Lung (tissue), 12 donors: ENCODE measurements around the gene RAMP3. TPM values are rescaled to one million over a fixed set of nuclear protein-coding genes. Genes with fewer than 3 reads are reported as not detected.
A peak's percentile ranks its signal among the peaks of the same experiment; 100 is the strongest.
"Not testable (repeated sequence)": the region's sequence is repeated elsewhere in the genome, so short reads cannot be mapped to it uniquely, and the experiment has no call there.

Experiments
- ATAC-seq: fragments of 200-7000 bp; cut with Tn5 transposase; one replicate; pipeline ENCODE4 v1.9.1; 2020; ENCODE audit warnings: moderate number of reproducible peaks; ENCODE audit not compliant: insufficient read depth, low FRiP score
- DNase-seq, 3 donors: peaks; one replicate each; pipeline ENCODE4 v3.0.0-alpha.2; 2013 to 2017
- H3K27ac ChIP-seq, 2 donors: one replicate each; pipeline ENCODE4 v1.5.1; 2013; ENCODE audit warnings: mild to moderate bottlenecking in 2 of 2, moderate library complexity in 2 of 2, control low read depth in 1 of 2, inconsistent platforms in 1 of 2, low read depth in 1 of 2, low read length in 1 of 2
- H3K27me3 ChIP-seq, 3 donors: one replicate each; pipeline ENCODE4 v1.5.1; 2013; ENCODE audit warnings: low read length in 2 of 3; ENCODE audit not compliant: control insufficient read depth in 3 of 3, insufficient read depth in 3 of 3
- H3K36me3 ChIP-seq, 4 donors: one replicate each; pipeline ENCODE4 v1.5.1; 2013; ENCODE audit warnings: low read length in 4 of 4, mild to moderate bottlenecking in 1 of 4, moderate library complexity in 1 of 4; ENCODE audit not compliant: control insufficient read depth in 4 of 4, insufficient read depth in 4 of 4
- H3K4me1 ChIP-seq, 5 donors: one replicate each; pipeline ENCODE4 v1.5.1; 2013; ENCODE audit warnings: low read length in 5 of 5, mild to moderate bottlenecking in 2 of 5, moderate library complexity in 1 of 5; ENCODE audit not compliant: control insufficient read depth in 5 of 5, insufficient read depth in 5 of 5
- H3K4me3 ChIP-seq: one replicate; pipeline ENCODE4 v1.5.1; 2013; ENCODE audit warnings: mild to moderate bottlenecking, control low read depth, moderate library complexity
- H3K9ac ChIP-seq, 2 donors: one replicate each; pipeline ENCODE4 v1.5.1; 2013; ENCODE audit warnings: low read length in 2 of 2, control low read depth in 1 of 2; ENCODE audit not compliant: insufficient read depth in 1 of 2
- H3K9me3 ChIP-seq, 4 donors: one replicate each; pipeline ENCODE4 v1.5.1; 2013; ENCODE audit warnings: low read length in 3 of 4, mild to moderate bottlenecking in 1 of 4, moderate library complexity in 1 of 4; ENCODE audit not compliant: control insufficient read depth in 4 of 4, insufficient read depth in 3 of 4
- WGBS, 2 donors: extraction: QIAGEN DNeasy Blood & Tissue Kit; methylation state at CpG; one replicate each; pipeline ENCODE4 v1.1.7; 2013; 5-methylcytosine and 5-hydroxymethylcytosine counted together
- polyA plus RNA-seq, 2 donors: library from polyadenylated mRNA; stranded (reverse); fragments of 200-250 nt; gene quantifications; one replicate each; pipeline ENCODE4 v1.2.1, GENCODE V29; 2013
- total RNA-seq, 2 donors: library from RNA; depleted of rRNA in 1 of 2; stranded (reverse); fragments of >200 nt in 1 of 2; gene quantifications; one replicate each; pipeline ENCODE4 v1.2.1, GENCODE V29; 2014 to 2021
- TF ChIP-seq, protein P1 (sequence below): IDR thresholded peaks from 2 replicates; pipeline ENCODE4 v1.5.1; 2012; ENCODE audit warnings: mild to moderate bottlenecking; ENCODE audit errors: control extremely low read depth, extremely low read depth
- donor health status: control.
- donor health status: control.
- donor health status: Bipolar disorder and iron deficiency.
- donor health status: healthy.
- donor health status: DM: yes; HTN: yes; CAD: no.

RAMP3 gene
- total and polyA plus RNA-seq, 4 donors: 47.3 to 116 (median 63.3) TPM

DNA sequence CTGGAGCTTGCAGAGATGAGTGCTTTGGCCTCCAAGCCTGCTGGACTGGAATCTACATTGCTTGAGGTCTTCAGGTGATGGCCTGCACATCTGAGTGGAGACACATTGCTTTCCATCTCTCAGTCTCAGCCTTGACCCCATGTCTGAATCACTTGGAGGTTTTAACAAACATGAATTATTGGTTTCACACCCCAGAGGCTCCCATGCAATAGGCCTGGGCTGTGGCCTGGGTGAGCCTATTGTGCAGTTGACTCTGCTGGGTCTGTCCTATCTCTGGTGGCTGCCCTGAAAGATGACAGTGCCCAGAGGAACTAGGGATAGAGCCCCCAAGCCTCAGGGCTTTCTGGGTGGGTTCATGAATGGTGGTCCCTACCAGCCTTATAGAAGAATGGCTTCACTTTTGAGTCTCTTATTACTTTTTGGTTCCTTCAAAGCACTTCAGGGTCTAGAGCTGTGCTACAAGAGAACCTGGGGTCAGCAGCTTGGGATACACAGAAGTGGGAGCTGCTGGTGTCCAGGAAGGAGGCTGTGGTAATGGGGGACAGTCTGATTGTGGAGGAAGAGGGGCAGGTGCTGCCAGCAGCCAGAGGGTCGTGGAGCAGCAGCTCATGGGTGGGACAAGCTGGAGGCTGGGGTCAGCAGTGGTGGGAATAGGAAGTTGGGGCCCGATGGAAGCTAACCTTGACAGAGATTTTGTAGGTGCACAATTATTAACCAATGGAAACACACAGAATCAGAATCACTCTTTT lies 5.5 kb downstream of the RAMP3 start:
- no peak for ATAC-seq
- WGBS, 2 donors: 69 to 91% methylated on average over 2 of the region's 2 CpGs
- Histone ChIP-seq H3K27me3 (peaks cover 0 to 18% (median 0%) of the 10 kb centered on the region in 3 donors), H3K9me3 (peaks cover 0 to 2% (median 1%) of the 10 kb centered on the region in 4 donors), H3K9ac (no peak overlapping the region), H3K27ac (no peak overlapping the region), H3K4me1 (no peaks in the 10 kb centered on the region), H3K36me3 (peaks cover 0 to 1% (median 0%) of the 10 kb centered on the region in 4 donors), H3K4me3 (no peak overlapping the region)
- peak in 1 of 3 donors; percentile 8 for DNase-seq
- TF ChIP-seq, protein P1, sequence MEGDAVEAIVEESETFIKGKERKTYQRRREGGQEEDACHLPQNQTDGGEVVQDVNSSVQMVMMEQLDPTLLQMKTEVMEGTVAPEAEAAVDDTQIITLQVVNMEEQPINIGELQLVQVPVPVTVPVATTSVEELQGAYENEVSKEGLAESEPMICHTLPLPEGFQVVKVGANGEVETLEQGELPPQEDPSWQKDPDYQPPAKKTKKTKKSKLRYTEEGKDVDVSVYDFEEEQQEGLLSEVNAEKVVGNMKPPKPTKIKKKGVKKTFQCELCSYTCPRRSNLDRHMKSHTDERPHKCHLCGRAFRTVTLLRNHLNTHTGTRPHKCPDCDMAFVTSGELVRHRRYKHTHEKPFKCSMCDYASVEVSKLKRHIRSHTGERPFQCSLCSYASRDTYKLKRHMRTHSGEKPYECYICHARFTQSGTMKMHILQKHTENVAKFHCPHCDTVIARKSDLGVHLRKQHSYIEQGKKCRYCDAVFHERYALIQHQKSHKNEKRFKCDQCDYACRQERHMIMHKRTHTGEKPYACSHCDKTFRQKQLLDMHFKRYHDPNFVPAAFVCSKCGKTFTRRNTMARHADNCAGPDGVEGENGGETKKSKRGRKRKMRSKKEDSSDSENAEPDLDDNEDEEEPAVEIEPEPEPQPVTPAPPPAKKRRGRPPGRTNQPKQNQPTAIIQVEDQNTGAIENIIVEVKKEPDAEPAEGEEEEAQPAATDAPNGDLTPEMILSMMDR: no peak

DNA sequence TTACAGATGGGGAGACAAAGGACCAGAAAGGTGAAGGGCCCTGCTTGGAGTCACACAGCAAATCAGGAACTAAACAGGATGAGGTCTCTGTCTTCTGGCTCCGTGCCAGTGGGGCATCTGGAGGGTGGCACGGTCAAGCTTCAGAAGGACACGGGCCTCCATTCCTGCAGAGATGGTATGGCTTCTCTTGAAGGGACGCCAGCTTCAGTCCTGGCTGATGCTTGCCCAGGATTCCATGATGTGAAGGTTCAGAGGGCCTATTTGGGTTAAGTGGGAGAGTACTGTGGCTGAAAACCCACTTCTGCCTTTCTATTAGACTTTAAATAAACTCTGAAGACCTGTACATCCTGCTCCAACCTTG lies 6.1 kb downstream of the RAMP3 start:
- DNase-seq: no peak
- H3K27ac ChIP-seq: no peak overlapping the region
- no peak overlapping the region for H3K9ac ChIP-seq
- no peak for ATAC-seq
- H3K36me3 ChIP-seq: peaks cover 0 to 1% (median 0%) of the 10 kb centered on the region in 4 donors
- H3K4me1 ChIP-seq: no peaks in the 10 kb centered on the region
- H3K9me3 ChIP-seq: peaks cover 0 to 2% (median 1%) of the 10 kb centered on the region in 4 donors
- H3K4me3 ChIP-seq: no peak overlapping the region
- peaks cover 0 to 13% (median 0%) of the 10 kb centered on the region in 3 donors for H3K27me3 ChIP-seq
- WGBS, 2 donors: 82 to 93% methylated on average over 4 of the region's 4 CpGs
- TF ChIP-seq, protein P1: no peak

DNA sequence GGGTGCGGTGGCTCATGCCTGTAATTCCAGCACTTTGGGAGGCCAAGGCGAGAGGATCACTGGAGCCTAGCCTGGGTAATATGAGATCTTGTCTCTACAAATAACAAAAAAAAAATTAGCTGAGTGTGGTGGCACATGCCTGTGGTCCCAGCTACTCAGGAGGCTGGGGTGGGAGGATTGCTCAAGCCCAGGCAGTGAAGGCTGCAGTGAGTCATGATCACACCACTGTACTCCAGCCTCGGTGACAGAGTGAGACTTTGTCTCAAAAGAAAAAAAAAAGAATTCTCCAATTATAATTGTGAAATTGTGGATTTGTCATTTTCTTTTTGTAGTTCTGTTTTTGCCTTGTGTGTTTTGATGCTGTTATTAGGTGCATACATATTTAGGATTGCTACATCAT lies 6.7 kb downstream of the RAMP3 start:
- not testable (repeated sequence) for DNase-seq

DNA sequence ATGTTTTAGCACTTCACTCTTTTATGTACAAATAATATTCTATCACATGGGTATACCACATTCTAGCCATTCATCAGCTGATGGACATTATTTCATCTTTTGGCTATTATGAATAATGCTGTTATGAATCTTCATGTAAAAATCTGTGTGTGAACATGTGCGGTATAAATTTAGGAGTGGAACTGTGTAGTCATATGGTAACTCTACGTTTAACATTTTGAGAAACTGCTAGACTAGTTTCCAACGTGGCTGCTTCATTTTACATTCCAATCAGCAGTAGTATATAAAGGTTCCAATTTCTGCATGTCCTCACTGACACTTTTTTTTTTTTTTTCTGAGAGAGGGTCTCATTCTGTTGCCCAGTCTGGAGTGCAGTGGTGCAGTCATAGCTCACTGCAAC lies 8.3 kb downstream of the RAMP3 start:
- H3K4me1 ChIP-seq: no peaks in the 10 kb centered on the region
- no peaks in the 10 kb centered on the region for H3K27me3 ChIP-seq
- TF ChIP-seq, protein P1: no peak
- H3K9ac ChIP-seq: no peak overlapping the region
- H3K4me3 ChIP-seq: no peak overlapping the region
- peaks cover 0 to 2% (median 1%) of the 10 kb centered on the region in 4 donors for H3K9me3 ChIP-seq
- DNase-seq (no peak), ATAC-seq (no peak)
- H3K36me3 ChIP-seq: peaks cover 0 to 1% (median 0%) of the 10 kb centered on the region in 4 donors
- H3K27ac ChIP-seq: no peak overlapping the region
- WGBS, 2 donors: 61 to 66% methylated on average over 3 of the region's 3 CpGs

More for the DNA sequence above, 6.7 kb downstream of the RAMP3 start:
- not testable (repeated sequence) for H3K4me3 ChIP-seq, ATAC-seq, H3K36me3 ChIP-seq, H3K9ac ChIP-seq, H3K27ac ChIP-seq, H3K4me1 ChIP-seq, H3K9me3 ChIP-seq, H3K27me3 ChIP-seq
- WGBS, 2 donors: 87 to 92% methylated on average over 3 of the region's 3 CpGs
